ENCODE results near the gene ATP6V1C2.

The ATP6V1C2 gene

GRCh38 chr2:10721396-10722251 is at the start of gene ATP6V1C2:
Gene ATP6V1C2, plus strand, starts transcription at chr2:10721630. Its CDS starts 1,220 bp downstream, at chr2:10722850.
- DNase-seq = peak; percentile 86

- no peak for DNase-seq
These were observed 46.3 kb upstream of the ATP6V1C2 start for GRCh38 chr2:10675131-10675530.

- no peak for DNase-seq
These were observed 43.2 kb upstream of the ATP6V1C2 start for GRCh38 chr2:10678225-10678624.

DNA sequence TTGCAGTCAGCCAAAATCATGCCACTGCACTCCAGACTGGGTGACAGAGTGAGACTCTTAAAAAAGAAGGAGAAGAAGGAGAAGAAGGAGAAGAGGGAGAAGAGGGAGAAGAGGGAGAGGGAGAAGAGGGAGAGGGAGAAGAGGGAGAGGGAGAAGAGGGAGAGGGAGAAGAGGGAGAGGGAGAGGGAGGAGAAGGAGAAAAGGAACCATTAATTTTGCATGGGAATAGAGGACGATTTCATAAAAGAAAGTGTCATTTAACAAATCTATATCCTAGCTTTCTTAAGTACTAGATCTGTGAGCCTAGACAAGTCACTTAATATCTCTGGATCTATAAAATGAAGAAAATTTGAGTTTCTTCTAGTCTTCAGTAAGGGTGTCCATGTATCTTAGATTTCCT is 41.2 kb upstream of the ATP6V1C2 start:
- no peak for DNase-seq

DNA sequence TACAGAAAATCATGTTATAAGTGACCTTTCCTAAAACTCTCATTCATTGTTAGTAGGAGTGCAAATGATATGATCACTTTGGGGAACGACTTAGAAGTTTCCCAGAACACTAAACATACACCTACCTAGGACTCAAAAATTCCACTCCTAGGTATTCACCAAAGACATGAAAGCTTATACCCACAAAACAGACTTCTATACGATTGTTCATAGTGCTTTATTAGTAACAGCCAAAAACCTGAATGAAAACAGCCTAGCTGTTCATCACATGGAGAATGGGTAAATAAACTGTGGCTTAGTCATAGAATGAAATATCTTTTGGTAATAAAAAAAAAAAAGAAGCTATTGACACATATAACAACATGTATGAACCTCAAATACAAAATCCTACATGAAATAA is 40.5 kb upstream of the ATP6V1C2 start:
- no peak for DNase-seq

DNA sequence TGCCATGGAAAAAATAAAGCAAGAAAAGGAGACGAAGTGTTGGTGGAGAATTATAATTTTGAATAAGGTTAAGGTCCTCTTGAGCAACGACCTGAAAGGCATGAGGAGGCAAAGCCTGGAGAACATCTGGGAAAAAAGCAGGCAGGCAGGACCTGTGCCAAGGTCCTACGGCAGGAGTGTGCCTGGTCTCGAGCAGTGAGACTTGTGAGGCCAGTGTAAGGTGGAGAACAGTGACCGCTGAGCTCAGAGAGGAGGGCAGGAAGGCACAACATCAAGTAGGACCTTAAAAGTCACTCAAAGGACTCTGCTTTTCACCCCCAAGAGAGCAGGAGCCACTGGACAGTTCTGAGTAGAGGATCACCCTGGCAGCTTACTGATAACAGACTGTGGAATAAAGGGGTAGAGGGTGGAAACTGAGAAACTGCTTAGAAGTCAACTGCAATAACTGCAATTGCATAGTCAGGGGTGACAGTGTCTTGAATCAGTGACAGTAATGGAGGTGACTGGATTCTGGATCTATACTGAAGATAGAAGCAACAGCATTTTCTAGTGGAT is 35.2 kb upstream of the ATP6V1C2 start:
- DNase-seq = no peak

DNA sequence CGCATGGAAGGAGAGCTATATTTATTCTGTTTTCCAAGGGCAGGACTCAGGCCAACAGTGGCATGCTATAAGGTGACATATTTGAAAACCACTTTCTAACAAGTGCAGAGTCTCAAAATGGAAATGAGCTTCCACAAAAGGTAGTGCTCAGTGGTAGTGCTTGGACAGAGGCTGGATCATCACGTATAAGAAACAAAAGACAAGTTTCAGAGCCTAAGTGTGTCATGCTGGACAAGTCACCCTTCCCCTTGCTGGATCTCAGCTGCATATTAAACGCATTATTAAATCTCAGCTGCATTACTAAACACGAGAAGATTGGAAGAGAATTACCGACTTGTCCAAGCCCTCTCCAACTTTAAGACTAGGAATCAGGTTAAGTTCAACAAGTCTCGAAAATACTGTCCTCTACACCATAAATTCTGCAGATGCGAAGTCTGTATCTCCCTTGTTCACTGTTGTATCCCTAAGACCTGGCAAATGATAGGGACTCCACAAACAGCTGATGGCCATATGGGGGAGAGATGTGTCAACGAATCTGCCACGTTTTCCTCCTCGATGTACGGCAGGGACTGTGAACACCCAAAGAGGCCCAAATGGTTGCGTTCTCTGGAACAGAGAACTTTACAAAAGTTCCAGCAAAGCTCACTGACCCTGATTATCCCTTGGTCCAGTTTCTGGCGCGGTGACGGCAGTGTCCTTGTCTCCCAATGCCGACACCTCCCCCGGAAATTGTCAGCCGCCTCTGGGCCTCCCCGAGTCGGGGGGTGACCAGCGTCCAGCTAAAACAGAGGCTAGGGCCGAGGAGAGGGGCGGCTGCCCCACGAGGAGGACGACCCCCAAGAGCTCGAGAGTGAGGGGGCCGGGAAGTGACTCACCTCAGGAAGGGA is 32.3 kb upstream of the ATP6V1C2 start:
- peak; percentile 21 for DNase-seq

DNA sequence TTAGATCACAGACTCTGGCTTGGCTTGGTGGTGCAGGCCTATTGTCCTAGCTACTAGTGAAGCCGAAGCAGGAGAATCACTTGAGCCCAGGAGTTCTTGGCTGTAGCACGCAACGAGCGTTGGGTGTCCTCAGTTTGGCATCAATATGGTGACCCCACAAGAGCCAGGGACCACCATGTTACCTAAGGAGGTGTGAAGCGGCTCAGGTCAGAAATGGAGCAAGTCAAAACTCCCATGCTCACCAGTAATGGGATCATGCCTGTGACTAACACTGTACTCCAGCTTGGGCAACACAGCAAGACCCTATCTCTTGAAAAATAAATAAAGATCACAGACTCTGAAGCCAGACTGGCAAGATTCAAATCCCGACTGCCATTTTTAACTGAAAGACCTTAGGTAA is 29.9 kb upstream of the ATP6V1C2 start:
- DNase-seq = no peak

- no peak for DNase-seq
These were observed 21.2 kb upstream of the ATP6V1C2 start for GRCh38 chr2:10700078-10700803.

- no peak for DNase-seq
These were observed 17.3 kb upstream of the ATP6V1C2 start for GRCh38 chr2:10704034-10704594.

DNA sequence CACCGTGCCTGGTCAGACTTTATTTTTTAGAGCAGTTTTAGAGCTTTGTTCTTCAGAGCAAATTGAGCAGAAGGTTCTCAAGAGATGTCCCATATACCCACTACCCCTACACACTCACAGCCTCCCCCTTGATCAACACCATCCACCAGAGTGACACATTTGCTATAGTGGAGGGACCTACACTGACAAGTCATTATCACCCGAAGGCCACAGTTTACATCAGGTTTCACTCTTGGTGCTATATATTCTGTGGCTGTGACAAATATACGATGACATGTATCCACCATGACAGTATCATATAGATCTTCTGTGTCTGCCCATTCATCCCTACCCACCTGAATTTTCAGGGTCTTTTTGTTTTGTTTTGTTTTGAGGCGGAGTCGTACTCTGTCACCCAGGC is 15.4 kb upstream of the ATP6V1C2 start:
- no peak for DNase-seq

GRCh38 chr2:10707831-10708230 is 13.6 kb upstream of the ATP6V1C2 start:
- DNase-seq = no peak

- no peak for DNase-seq
These were observed 12.0 kb upstream of the ATP6V1C2 start for GRCh38 chr2:10709290-10709939.

DNA sequence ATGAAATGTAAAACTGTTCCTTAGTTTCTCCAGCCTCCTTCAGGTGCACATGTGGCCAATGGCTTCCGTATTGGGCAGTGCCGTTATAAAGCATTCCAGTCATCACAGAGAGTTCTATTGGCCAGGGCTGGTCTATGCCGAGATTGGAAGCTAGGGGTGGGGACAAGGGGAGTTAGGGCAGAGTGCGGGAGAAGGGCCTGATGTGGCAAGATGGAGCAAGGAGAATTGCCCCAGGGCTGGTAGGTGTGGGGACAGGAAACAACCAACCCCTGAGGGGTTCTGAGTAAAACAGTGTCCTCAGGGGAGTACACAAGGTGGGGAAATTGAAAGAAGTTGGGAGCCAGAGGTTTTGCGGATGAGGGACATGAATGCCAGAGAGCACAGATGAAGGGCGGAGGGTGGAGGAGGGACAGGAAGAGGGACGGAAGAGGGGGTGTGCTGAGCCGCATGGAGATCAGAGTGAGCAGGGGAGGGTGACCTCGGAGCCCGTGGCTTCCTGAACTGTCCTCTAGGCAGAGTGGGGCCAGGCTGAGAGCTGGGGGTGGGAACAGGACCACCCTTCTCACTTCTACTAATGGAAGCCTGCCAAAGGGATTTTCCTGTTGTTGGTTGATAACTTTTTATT is 9.1 kb upstream of the ATP6V1C2 start:
- DNase-seq = no peak

DNA sequence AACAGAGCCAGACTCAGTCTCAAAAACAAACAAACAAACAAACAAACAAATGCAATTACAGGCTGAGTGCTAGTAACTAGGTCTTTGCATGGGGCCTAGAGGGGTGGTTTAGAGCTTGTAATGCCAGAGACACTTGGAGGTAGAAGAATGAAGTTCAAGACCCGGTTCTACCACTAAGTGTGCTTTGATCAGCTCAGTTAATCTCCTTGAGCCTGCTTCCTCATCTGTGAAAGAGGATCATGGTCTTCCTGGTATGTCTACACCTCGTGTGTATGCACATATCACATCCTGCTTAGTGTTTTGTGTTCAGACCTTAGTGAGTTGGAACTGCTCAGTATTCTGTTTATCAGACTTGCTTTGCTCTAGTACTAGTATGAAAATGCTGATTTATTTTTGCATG is 4.8 kb upstream of the ATP6V1C2 start:
- no peak for DNase-seq

GRCh38 chr2:10717628-10718027 is 3.8 kb upstream of the ATP6V1C2 start:
- DNase-seq = no peak

DNA sequence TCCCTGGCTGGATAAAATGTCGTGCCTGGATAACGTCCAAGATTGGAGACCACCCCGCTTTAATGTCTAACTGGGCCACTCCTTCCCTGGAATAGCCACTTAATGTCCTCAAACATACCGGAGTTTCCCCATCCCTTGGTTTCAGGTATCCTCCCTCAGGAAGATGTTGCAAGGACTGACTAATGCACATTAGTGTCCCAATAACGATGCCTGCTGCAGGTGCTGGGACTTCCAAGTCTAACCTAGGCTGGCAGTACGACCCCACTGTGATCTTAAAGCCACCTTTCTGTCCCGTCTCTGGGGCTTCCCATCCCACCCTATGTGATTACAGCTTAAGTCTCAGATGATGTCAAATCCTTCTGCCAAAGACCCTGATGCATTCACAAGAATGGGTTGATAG is 1.1 kb upstream of the ATP6V1C2 start:
- no peak for DNase-seq

- DNase-seq = peak; percentile 76
These were observed 459 bp upstream of the ATP6V1C2 start for GRCh38 chr2:10720947-10721395.

DNA sequence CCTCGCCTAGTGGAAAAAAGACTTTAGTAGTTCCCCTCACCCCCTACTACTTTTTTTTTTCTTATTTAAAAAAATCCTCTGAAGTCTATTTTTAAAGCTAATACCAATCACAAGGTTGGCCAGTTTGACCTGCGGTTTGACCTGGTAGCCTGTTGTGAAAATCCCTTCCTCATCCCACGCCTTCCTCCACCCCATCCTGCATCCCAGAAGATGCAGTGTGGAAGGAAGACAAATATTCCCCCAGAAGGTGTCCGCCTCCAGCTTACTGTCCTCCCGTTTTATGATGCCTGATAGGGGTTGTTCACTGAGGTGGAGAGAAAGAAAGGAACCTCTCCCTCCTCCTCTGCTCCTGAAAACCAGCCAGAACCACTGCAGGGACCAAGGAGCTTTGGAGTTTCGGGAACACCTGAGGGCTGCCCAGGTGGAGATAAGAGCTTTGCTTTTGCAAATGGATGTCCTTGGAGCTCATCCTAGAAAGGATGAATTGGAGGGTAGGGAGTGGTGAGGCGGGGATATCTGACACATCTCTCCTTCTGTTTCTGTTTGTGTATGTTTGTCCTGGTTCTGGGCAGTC is 909 bp downstream of the ATP6V1C2 start:
- DNase-seq = no peak

GRCh38 chr2:10732924-10733565 is 11.6 kb downstream of the ATP6V1C2 start:
- DNase-seq = no peak

- no peak for DNase-seq
These were observed 12.1 kb downstream of the ATP6V1C2 start for GRCh38 chr2:10733566-10733925.
